Neuron (in vitro differentiated cells): Measurements from ENCODE around the gene CARS2.
A peak's percentile ranks its signal among the peaks of the same experiment; 100 is the strongest.

Experiments
- H2AFZ ChIP-seq: one replicate; pipeline ENCODE4 v1.6.1; 2013; ENCODE audit warnings: low read depth, mild to moderate bottlenecking, inconsistent platforms, low read length, moderate library complexity
- H3K27me3 ChIP-seq: one replicate; pipeline ENCODE4 v1.6.1; 2013; ENCODE audit warnings: low read length; ENCODE audit not compliant: insufficient read depth
- H3K36me3 ChIP-seq: one replicate; pipeline ENCODE4 v1.6.1; 2013; ENCODE audit warnings: low read length; ENCODE audit not compliant: insufficient read depth
- H3K4me1 ChIP-seq: one replicate; pipeline ENCODE4 v1.6.1; 2013; ENCODE audit warnings: low read length; ENCODE audit not compliant: insufficient read depth
- H3K4me3 ChIP-seq: 2 replicates; pipeline ENCODE4 v1.5.1; 2013; ENCODE audit warnings: mild to moderate bottlenecking, low read length, moderate library complexity
- H3K9me3 ChIP-seq: one replicate; pipeline ENCODE4 v1.6.1; 2013; ENCODE audit warnings: low read length

CARS2 gene

GRCh38 chr13:110715395-110716246 is 9.7 kb upstream of the CARS2 start:
- Histone ChIP-seq H2AFZ (no peak overlapping the region), H3K36me3 (peaks cover 16% of the 10 kb centered on the region), H3K27me3 (no peaks in the 10 kb centered on the region), H3K9me3 (peaks cover 6% of the 10 kb centered on the region), H3K4me3 (peak overlapping the region; percentile 99), H3K4me1 (peaks cover 23% of the 10 kb centered on the region)

- H3K4me3 ChIP-seq, result peak overlapping the region; percentile 99
- no peak overlapping the region for H2AFZ ChIP-seq
- H3K36me3 ChIP-seq, result peaks cover 9% of the 10 kb centered on the region
- peaks cover 6% of the 10 kb centered on the region for H3K9me3 ChIP-seq
- no peaks in the 10 kb centered on the region for H3K27me3 ChIP-seq
- peaks cover 23% of the 10 kb centered on the region for H3K4me1 ChIP-seq
Measured at GRCh38 chr13:110714797-110715394, 9.0 kb upstream of the CARS2 start.

- Histone ChIP-seq H3K27me3 (no peaks in the 10 kb centered on the region), H2AFZ (no peak overlapping the region), H3K9me3 (peaks cover 3% of the 10 kb centered on the region), H3K4me3 (peak overlapping the region; percentile 99), H3K36me3 (peaks cover 2% of the 10 kb centered on the region), H3K4me1 (peaks cover 23% of the 10 kb centered on the region)
Measured at GRCh38 chr13:110713981-110714796, 8.3 kb upstream of the CARS2 start.

- no peak within 1 kb of the TSS for H2AFZ ChIP-seq
- H3K27me3 ChIP-seq, result no peaks in the 10 kb centered on the region
- H3K4me1 ChIP-seq, result peaks cover 23% of the 10 kb centered on the region
- no peaks in the 10 kb centered on the region for H3K36me3 ChIP-seq
- peak within 1 kb of the TSS; percentile 99 for H3K4me3 ChIP-seq
- H3K9me3 ChIP-seq, result no peaks in the 10 kb centered on the region
Measured at GRCh38 chr13:110713642-110713952, 7.7 kb upstream of the CARS2 start, which contains the start of gene ING1. TSS of gene ING1 (plus strand) at chr13:110713700. CDS start at chr13:110714150, 450 bp downstream.

GRCh38 chr13:110712849-110713641 is 7.1 kb upstream of the CARS2 start:
- peak overlapping the region; percentile 99 for H3K4me3 ChIP-seq
- no peaks in the 10 kb centered on the region for H3K9me3 ChIP-seq
- no peak overlapping the region for H2AFZ ChIP-seq
- peaks cover 21% of the 10 kb centered on the region for H3K4me1 ChIP-seq
- no peaks in the 10 kb centered on the region for H3K27me3 ChIP-seq
- no peaks in the 10 kb centered on the region for H3K36me3 ChIP-seq

- Histone ChIP-seq H3K36me3 (no peaks in the 10 kb centered on the region), H3K9me3 (no peaks in the 10 kb centered on the region), H3K27me3 (no peaks in the 10 kb centered on the region), H3K4me3 (peak overlapping the region; percentile 99), H2AFZ (peak overlapping the region; percentile 18), H3K4me1 (peaks cover 14% of the 10 kb centered on the region)
Measured at GRCh38 chr13:110712081-110712848, 6.3 kb upstream of the CARS2 start.

GRCh38 chr13:110706570-110707372 is 855 bp upstream of the CARS2 start:
- Histone ChIP-seq H3K4me3 (peak overlapping the region; percentile 95), H3K36me3 (peaks cover 21% of the 10 kb centered on the region), H3K9me3 (no peaks in the 10 kb centered on the region), H3K27me3 (no peaks in the 10 kb centered on the region), H3K4me1 (peaks cover 21% of the 10 kb centered on the region), H2AFZ (peak overlapping the region; percentile 33)

- H3K9me3 ChIP-seq, result no peaks in the 10 kb centered on the region
- peak overlapping the region; percentile 95 for H3K4me3 ChIP-seq
- peaks cover 17% of the 10 kb centered on the region for H3K4me1 ChIP-seq
- peak overlapping the region; percentile 58 for H2AFZ ChIP-seq
- peaks cover 34% of the 10 kb centered on the region for H3K36me3 ChIP-seq
- no peaks in the 10 kb centered on the region for H3K27me3 ChIP-seq
Measured at GRCh38 chr13:110705356-110705825, 525 bp downstream of the CARS2 start.

GRCh38 chr13:110702591-110703526 is 3.1 kb downstream of the CARS2 start:
- Histone ChIP-seq H3K9me3 (no peaks in the 10 kb centered on the region), H3K4me3 (no peak overlapping the region), H3K36me3 (peaks cover 58% of the 10 kb centered on the region)

GRCh38 chr13:110702089-110702488 is 3.8 kb downstream of the CARS2 start:
- Histone ChIP-seq H3K4me3 (no peak overlapping the region), H3K4me1 (peaks cover 17% of the 10 kb centered on the region), H3K9me3 (no peaks in the 10 kb centered on the region), H3K36me3 (peaks cover 64% of the 10 kb centered on the region), H3K27me3 (no peaks in the 10 kb centered on the region), H2AFZ (no peak overlapping the region)

More at GRCh38 chr13:110702591-110703526, 3.1 kb downstream of the CARS2 start:
- Histone ChIP-seq H3K4me1 (peaks cover 17% of the 10 kb centered on the region), H2AFZ (no peak overlapping the region), H3K27me3 (no peaks in the 10 kb centered on the region)
